Ishikawa (cell line): ENCODE data around the gene CTSW.

Experiments
- CEBPB ChIP-seq: IDR thresholded peaks from 2 replicates; pipeline ENCODE4 v1.6.1; 2012
- CREB1 ChIP-seq: IDR thresholded peaks from 2 replicates; pipeline ENCODE4 v1.6.1; 2012; ENCODE audit warnings: low read depth
- MAX ChIP-seq: IDR thresholded peaks from 2 replicates; pipeline ENCODE4 v1.6.1; 2012
- NFIC ChIP-seq: IDR thresholded peaks from 2 replicates; pipeline ENCODE4 v1.6.1; 2012
- REST ChIP-seq: IDR thresholded peaks from 2 replicates; pipeline ENCODE4 v1.6.1; 2012; ENCODE audit warnings: low read depth, mild to moderate bottlenecking
- TAF1 ChIP-seq: IDR thresholded peaks from 2 replicates; pipeline ENCODE4 v1.6.1; 2012; ENCODE audit warnings: low read depth, mild to moderate bottlenecking
- ZBTB7A ChIP-seq: IDR thresholded peaks from 2 replicates; pipeline ENCODE4 v1.6.1; 2012; ENCODE audit warnings: low read depth

GRCh38 chr11:65851811-65852507 is 27.7 kb upstream of the CTSW start:
- TF ChIP-seq CEBPB (no peak), REST (no peak), MAX (no peak), TAF1 (no peak), NFIC (no peak), ZBTB7A (no peak), CREB1 (no peak)
